Measurements from ENCODE around the gene FBP1.

The FBP1 gene

DNA sequence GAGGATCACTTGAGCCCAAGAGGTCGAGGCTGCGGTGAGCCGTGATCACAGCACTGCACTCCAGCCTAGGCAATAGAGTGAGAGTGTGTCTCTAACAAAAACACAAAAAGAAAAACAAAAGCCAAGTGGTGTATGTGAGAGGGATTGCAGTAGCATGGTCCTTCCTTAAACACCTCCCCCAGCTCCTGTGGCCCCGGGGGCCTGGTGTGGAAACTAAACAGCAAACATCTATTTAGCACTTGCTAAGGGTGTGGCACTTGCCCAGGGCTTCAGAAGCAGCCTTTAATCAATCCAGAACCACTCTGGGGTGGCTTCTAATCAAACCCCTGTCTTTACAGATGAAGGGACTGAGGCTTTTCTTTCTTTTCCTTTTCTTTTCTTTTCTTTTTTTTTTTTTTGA lies 4.4 kb upstream of the FBP1 start:
- ATAC-seq: no peak
- TF ChIP-seq ZC3H10 (CRISPR knock-in tag; IDR thresholded peaks at IDR 0.05): no peak
- TF ChIP-seq ZFP30 (CRISPR knock-in tag; IDR thresholded peaks at IDR 0.05): no peak
- TF ChIP-seq TOX (CRISPR knock-in tag; IDR thresholded peaks at IDR 0.05; ENCODE audit: borderline replicate concordance): no peak
- no peak for TF ChIP-seq ZNF565 (CRISPR knock-in tag; conservative IDR thresholded peaks at IDR 0.05; ENCODE audit: low read depth)
- TF ChIP-seq ZNF8 (CRISPR knock-in tag; IDR thresholded peaks at IDR 0.05): no peak
- TF ChIP-seq, protein P1, sequence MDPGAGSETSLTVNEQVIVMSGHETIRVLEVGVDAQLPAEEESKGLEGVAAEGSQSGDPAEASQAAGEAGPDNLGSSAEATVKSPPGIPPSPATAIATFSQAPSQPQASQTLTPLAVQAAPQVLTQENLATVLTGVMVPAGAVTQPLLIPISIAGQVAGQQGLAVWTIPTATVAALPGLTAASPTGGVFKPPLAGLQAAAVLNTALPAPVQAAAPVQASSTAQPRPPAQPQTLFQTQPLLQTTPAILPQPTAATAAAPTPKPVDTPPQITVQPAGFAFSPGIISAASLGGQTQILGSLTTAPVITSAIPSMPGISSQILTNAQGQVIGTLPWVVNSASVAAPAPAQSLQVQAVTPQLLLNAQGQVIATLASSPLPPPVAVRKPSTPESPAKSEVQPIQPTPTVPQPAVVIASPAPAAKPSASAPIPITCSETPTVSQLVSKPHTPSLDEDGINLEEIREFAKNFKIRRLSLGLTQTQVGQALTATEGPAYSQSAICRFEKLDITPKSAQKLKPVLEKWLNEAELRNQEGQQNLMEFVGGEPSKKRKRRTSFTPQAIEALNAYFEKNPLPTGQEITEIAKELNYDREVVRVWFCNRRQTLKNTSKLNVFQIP (CRISPR knock-in tag; IDR thresholded peaks at IDR 0.05; ENCODE audit: borderline replicate concordance, low read depth): no peak
- TF ChIP-seq ESRRG (CRISPR knock-in tag; IDR thresholded peaks at IDR 0.05): no peak
- no peak for TF ChIP-seq CSDC2 (CRISPR knock-in tag; IDR thresholded peaks at IDR 0.05)
- no peak for TF ChIP-seq GLIS3 (CRISPR knock-in tag; IDR thresholded peaks at IDR 0.05)
- TF ChIP-seq TCF4 (CRISPR knock-in tag; IDR thresholded peaks at IDR 0.05; ENCODE audit: borderline replicate concordance): no peak
- TF ChIP-seq ARNTL (CRISPR knock-in tag; IDR thresholded peaks at IDR 0.05; ENCODE audit: borderline replicate concordance, low read depth): no peak
- TF ChIP-seq SNAI2 (CRISPR knock-in tag; IDR thresholded peaks at IDR 0.05): no peak
- TF ChIP-seq PPARA (CRISPR knock-in tag; IDR thresholded peaks at IDR 0.05; ENCODE audit: borderline replicate concordance): no peak

DNA sequence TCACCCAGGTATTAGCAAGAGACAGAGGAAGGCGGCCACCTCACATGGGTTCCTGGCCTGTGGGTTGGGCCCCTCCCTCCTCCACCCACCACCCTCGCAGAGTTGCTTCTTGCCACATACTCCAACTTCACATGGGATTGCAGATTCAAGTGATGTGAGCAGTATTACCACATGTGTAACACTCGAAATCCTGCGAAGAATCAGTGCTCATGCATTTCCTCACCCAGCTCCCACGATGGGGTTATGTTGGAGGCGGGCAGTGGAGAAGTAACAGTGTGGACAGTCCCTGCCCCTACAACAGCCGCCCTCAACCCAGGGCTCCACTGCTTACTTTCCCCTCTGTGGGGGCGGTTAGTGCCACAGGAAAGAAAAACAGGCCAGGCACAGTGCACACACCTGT lies 3.9 kb upstream of the FBP1 start:
- no peak for ATAC-seq
- no peak for TF ChIP-seq SNAI2 (CRISPR knock-in tag; IDR thresholded peaks at IDR 0.05)
- no peak for TF ChIP-seq ZC3H10 (CRISPR knock-in tag; IDR thresholded peaks at IDR 0.05)
- TF ChIP-seq ZFP3 (CRISPR knock-in tag; IDR thresholded peaks at IDR 0.05): no peak
- TF ChIP-seq, protein P1 (CRISPR knock-in tag; IDR thresholded peaks at IDR 0.05; ENCODE audit: borderline replicate concordance, low read depth): no peak
- no peak for TF ChIP-seq TOX (CRISPR knock-in tag; IDR thresholded peaks at IDR 0.05; ENCODE audit: borderline replicate concordance)
- TF ChIP-seq ZFP30 (CRISPR knock-in tag; IDR thresholded peaks at IDR 0.05): no peak
- TF ChIP-seq TCF4 (CRISPR knock-in tag; IDR thresholded peaks at IDR 0.05; ENCODE audit: borderline replicate concordance): no peak
- TF ChIP-seq OSR1 (CRISPR knock-in tag; IDR thresholded peaks at IDR 0.05): no peak

DNA sequence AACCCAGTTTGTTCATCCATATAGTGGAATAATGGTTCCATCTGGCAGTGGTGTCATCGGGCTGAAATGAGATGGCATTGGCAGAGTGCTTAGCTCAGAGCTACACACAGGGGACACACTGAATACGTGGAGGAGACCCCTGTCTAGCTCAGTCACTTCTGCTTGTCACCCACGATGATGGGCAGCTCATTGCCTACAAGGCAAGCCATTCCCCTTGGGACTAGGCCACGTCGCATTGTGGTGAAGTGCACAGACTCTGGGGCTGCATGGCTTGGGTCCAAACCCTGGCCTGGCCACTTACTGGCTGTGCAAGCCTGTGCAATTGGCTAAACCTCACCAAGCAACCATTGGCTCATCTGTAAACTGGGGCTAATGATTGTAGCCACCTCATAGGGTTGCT lies 3.2 kb upstream of the FBP1 start:
- TF ChIP-seq ZNF8 (CRISPR knock-in tag; IDR thresholded peaks at IDR 0.05) (no peak), TOX (CRISPR knock-in tag; IDR thresholded peaks at IDR 0.05; ENCODE audit: borderline replicate concordance) (no peak), ARNTL (CRISPR knock-in tag; IDR thresholded peaks at IDR 0.05; ENCODE audit: borderline replicate concordance, low read depth) (no peak), ISL1 (CRISPR knock-in tag; IDR thresholded peaks at IDR 0.05) (no peak)
- no peak for ATAC-seq

DNA sequence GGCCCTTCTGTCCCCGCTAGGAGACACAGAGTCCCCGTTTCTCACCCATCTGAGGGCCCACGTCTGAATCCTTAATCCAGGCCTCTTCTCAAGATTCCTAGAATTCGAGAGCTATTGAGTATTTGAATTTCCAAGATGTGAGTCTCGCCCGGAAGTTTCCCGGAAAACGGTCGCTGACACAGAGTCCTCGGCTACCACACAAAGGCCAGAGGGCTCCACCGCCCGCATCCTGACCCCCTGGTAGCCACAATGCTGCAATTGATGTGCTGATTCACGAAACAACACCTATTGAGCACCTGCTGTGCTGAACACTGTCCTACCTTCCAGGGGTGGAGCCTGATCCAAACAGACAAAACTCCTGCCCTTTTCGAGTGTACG lies 670 bp upstream of the FBP1 start:
- TF ChIP-seq BACH2 (CRISPR knock-in tag; IDR thresholded peaks at IDR 0.05; ENCODE audit: borderline replicate concordance) (no peak), ZC3H10 (CRISPR knock-in tag; IDR thresholded peaks at IDR 0.05) (no peak), SNAI2 (CRISPR knock-in tag; IDR thresholded peaks at IDR 0.05) (no peak), ZFP30 (CRISPR knock-in tag; IDR thresholded peaks at IDR 0.05) (no peak), ZFP3 (CRISPR knock-in tag; IDR thresholded peaks at IDR 0.05) (no peak), ESRRG (CRISPR knock-in tag; IDR thresholded peaks at IDR 0.05) (no peak), TCF4 (CRISPR knock-in tag; IDR thresholded peaks at IDR 0.05; ENCODE audit: borderline replicate concordance) (no peak), ZNF8 (CRISPR knock-in tag; IDR thresholded peaks at IDR 0.05) (no peak), ZNF565 (CRISPR knock-in tag; conservative IDR thresholded peaks at IDR 0.05; ENCODE audit: low read depth) (no peak), GLIS3 (CRISPR knock-in tag; IDR thresholded peaks at IDR 0.05) (no peak), ZNF70 (CRISPR knock-in tag; IDR thresholded peaks at IDR 0.05) (no peak), PPARA (CRISPR knock-in tag; IDR thresholded peaks at IDR 0.05; ENCODE audit: borderline replicate concordance) (no peak), OSR1 (CRISPR knock-in tag; IDR thresholded peaks at IDR 0.05) (no peak), ISL1 (CRISPR knock-in tag; IDR thresholded peaks at IDR 0.05) (no peak), ARNTL (CRISPR knock-in tag; IDR thresholded peaks at IDR 0.05; ENCODE audit: borderline replicate concordance, low read depth) (no peak), CSDC2 (CRISPR knock-in tag; IDR thresholded peaks at IDR 0.05) (no peak), TOX (CRISPR knock-in tag; IDR thresholded peaks at IDR 0.05; ENCODE audit: borderline replicate concordance) (no peak)
- TF ChIP-seq, protein P2, sequence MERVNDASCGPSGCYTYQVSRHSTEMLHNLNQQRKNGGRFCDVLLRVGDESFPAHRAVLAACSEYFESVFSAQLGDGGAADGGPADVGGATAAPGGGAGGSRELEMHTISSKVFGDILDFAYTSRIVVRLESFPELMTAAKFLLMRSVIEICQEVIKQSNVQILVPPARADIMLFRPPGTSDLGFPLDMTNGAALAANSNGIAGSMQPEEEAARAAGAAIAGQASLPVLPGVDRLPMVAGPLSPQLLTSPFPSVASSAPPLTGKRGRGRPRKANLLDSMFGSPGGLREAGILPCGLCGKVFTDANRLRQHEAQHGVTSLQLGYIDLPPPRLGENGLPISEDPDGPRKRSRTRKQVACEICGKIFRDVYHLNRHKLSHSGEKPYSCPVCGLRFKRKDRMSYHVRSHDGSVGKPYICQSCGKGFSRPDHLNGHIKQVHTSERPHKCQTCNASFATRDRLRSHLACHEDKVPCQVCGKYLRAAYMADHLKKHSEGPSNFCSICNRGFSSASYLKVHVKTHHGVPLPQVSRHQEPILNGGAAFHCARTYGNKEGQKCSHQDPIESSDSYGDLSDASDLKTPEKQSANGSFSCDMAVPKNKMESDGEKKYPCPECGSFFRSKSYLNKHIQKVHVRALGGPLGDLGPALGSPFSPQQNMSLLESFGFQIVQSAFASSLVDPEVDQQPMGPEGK (CRISPR knock-in tag; IDR thresholded peaks at IDR 0.05; ENCODE audit: borderline replicate concordance): no peak
- TF ChIP-seq, protein P3, sequence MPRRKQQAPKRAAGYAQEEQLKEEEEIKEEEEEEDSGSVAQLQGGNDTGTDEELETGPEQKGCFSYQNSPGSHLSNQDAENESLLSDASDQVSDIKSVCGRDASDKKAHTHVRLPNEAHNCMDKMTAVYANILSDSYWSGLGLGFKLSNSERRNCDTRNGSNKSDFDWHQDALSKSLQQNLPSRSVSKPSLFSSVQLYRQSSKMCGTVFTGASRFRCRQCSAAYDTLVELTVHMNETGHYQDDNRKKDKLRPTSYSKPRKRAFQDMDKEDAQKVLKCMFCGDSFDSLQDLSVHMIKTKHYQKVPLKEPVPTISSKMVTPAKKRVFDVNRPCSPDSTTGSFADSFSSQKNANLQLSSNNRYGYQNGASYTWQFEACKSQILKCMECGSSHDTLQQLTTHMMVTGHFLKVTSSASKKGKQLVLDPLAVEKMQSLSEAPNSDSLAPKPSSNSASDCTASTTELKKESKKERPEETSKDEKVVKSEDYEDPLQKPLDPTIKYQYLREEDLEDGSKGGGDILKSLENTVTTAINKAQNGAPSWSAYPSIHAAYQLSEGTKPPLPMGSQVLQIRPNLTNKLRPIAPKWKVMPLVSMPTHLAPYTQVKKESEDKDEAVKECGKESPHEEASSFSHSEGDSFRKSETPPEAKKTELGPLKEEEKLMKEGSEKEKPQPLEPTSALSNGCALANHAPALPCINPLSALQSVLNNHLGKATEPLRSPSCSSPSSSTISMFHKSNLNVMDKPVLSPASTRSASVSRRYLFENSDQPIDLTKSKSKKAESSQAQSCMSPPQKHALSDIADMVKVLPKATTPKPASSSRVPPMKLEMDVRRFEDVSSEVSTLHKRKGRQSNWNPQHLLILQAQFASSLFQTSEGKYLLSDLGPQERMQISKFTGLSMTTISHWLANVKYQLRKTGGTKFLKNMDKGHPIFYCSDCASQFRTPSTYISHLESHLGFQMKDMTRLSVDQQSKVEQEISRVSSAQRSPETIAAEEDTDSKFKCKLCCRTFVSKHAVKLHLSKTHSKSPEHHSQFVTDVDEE (CRISPR knock-in tag; IDR thresholded peaks at IDR 0.05): no peak
- TF ChIP-seq, protein P4, sequence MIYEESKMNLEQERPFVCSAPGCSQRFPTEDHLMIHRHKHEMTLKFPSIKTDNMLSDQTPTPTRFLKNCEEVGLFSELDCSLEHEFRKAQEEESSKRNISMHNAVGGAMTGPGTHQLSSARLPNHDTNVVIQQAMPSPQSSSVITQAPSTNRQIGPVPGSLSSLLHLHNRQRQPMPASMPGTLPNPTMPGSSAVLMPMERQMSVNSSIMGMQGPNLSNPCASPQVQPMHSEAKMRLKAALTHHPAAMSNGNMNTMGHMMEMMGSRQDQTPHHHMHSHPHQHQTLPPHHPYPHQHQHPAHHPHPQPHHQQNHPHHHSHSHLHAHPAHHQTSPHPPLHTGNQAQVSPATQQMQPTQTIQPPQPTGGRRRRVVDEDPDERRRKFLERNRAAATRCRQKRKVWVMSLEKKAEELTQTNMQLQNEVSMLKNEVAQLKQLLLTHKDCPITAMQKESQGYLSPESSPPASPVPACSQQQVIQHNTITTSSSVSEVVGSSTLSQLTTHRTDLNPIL (CRISPR knock-in tag; IDR thresholded peaks at IDR 0.05; ENCODE audit: low read depth): no peak
- no peak for ATAC-seq

Measured in SK-N-SH treated with all-trans-retinoic acid at 6 μM for 48 hours (cell line).